ENCODE data around the gene TMEM245. TPM values are rescaled to one million over a fixed set of nuclear protein-coding genes. Genes with fewer than 3 reads are reported as not detected.

The TMEM245 gene
- total and polyA plus RNA-seq, 9 donors, result 28.1 to 102 (median 77.4) TPM

DNA sequence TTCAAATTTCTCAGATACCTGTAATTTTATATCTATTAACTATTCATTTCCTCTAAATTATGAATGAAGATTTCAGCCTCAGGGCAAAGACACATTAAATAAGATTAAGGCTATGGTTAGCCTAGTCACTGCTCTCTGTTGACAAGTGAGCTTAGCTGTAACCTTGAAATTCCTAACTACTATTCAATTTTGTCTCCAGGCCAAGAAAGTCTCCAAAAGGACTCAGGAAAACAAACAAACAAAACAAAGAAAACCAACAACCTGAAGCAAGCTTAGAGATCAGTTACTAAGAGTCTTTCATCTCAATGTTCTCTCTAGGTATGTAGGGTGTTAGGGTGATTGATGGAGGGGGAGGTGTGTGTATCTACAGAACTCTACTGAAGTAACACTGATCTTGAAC lies 96.9 kb downstream of the TMEM245 start:
- no peaks in the 10 kb centered on the region for H3K36me3 ChIP-seq
- DNase-seq, result no peak
- peak overlapping the region in 1 of 2 donors; percentile 9 for H3K27ac ChIP-seq
- TF ChIP-seq, protein P1, sequence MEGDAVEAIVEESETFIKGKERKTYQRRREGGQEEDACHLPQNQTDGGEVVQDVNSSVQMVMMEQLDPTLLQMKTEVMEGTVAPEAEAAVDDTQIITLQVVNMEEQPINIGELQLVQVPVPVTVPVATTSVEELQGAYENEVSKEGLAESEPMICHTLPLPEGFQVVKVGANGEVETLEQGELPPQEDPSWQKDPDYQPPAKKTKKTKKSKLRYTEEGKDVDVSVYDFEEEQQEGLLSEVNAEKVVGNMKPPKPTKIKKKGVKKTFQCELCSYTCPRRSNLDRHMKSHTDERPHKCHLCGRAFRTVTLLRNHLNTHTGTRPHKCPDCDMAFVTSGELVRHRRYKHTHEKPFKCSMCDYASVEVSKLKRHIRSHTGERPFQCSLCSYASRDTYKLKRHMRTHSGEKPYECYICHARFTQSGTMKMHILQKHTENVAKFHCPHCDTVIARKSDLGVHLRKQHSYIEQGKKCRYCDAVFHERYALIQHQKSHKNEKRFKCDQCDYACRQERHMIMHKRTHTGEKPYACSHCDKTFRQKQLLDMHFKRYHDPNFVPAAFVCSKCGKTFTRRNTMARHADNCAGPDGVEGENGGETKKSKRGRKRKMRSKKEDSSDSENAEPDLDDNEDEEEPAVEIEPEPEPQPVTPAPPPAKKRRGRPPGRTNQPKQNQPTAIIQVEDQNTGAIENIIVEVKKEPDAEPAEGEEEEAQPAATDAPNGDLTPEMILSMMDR (IDR thresholded peaks at IDR 0.05), result no peak
- TF ChIP-seq POLR2A (IDR thresholded peaks at IDR 0.05), result no peak
- TF ChIP-seq EP300 (IDR thresholded peaks at IDR 0.05), result no peak
- intact Hi-C loops (cut with DNase I), result no loop called here
- H3K4me3 ChIP-seq, result no peak overlapping the region
- H3K9me3 ChIP-seq, result no peaks in the 10 kb centered on the region
- H3K4me1 ChIP-seq (ENCODE audit: insufficient read depth), result peaks cover 21% of the 10 kb centered on the region
- no peaks in the 10 kb centered on the region for H3K27me3 ChIP-seq

DNA sequence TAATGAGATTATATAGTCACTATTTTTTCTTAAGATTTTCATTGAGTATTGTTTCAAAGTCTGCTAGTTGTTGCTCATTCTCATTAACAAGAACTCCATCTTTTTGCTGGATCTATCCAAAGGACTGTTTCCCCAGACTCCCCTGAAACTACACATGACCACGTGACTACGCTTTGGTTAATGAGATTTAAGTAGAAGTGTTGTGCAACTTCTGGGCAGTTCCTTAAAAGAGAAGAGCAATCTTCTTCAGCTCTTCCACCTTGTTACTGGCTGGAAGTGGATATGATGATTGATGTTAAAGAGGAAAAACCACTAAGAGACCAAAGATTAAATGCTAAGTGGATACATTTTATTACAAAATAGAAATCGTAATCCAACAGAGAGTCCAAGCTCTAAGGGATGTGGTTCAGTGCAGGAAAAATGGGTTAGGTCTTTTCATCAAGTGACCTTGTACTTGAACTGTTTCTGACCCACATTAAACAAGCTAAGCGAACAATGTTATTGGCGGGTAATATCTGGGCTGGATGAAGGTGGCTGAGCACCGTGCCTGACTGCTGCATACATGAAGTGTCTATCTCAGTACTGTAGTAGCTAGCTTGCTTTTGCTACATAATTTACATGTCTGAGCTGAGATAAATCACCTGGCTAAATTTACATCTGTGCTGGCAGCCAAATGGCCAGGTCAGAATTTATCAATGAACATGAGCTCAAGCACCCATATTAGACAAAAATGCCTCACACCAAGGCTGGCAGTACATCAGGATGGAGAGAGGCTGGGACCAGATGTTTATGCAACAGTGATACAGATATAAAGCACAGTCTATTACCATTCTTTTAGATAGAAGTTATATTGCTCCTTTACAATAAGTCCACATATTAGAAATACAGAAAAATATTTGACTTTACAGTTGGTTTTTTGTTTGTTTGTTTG lies 98.9 kb downstream of the TMEM245 start:
- no peak overlapping the region for H3K27ac ChIP-seq
- intact Hi-C loops (cut with DNase I), result no loop called here
- peaks cover 18% of the 10 kb centered on the region for H3K4me1 ChIP-seq (ENCODE audit: insufficient read depth)
- DNase-seq, result no peak
- no peaks in the 10 kb centered on the region for H3K9me3 ChIP-seq
- no peak overlapping the region for H3K4me3 ChIP-seq
- TF ChIP-seq, protein P1 (IDR thresholded peaks at IDR 0.05), result no peak
- no peak for TF ChIP-seq EP300 (IDR thresholded peaks at IDR 0.05)
- no peak for TF ChIP-seq POLR2A (IDR thresholded peaks at IDR 0.05)
- H3K27me3 ChIP-seq, result no peaks in the 10 kb centered on the region
- whole genome bisulfite sequencing, 3 donors, result 60 to 81% (median 73%) methylated on average over 6 of the region's 6 CpGs
- no peaks in the 10 kb centered on the region for H3K36me3 ChIP-seq

DNA sequence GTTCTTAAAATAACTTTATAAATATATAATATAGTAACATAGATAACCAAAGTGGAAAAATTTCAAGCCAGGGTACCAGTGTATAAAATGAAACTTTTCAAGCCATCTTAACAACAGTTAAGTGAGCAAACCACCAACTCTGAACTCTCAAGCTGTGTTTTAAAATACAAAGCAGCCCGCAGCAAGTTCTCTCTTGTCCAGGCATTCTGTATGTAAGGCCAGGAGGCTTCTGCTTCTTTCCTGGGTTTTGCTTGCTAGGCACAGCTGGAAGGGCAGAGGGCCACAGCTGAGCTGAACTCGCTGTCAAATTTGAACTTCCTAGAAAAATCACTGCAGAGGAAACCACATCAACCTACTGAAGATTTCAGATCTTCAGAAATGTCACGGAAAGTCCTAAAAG lies 99.6 kb downstream of the TMEM245 start:
- intact Hi-C loops (cut with DNase I), result no loop called here
- TF ChIP-seq, protein P1 (IDR thresholded peaks at IDR 0.05), result no peak
- no peak for TF ChIP-seq POLR2A (IDR thresholded peaks at IDR 0.05)
- TF ChIP-seq EP300 (IDR thresholded peaks at IDR 0.05), result no peak

DNA sequence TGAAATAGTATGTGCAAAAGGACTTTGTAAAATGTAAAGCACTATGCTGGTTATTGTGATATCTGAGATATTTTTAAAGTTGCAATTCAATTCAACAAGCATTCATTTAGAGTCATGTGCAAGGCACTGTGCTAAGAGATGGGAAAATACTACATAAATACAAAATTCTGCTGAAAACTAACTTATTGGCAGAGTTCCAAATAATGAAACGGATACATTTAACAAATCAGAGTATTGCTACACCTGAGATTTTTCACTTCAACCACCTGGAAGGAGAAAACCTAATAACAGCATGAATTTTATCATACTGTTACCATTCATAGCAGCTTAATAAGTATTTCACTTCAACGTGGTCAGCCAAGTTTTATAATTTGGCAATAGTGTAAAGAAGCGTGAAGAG lies 100.3 kb downstream of the TMEM245 start:
- 53 to 61% (median 59%) methylated on average over 3 of the region's 3 CpGs for WGBS, 3 donors
- H3K27ac ChIP-seq, result no peak overlapping the region
- TF ChIP-seq, protein P1 (IDR thresholded peaks at IDR 0.05), result no peak
- TF ChIP-seq POLR2A (IDR thresholded peaks at IDR 0.05) (no peak), EP300 (IDR thresholded peaks at IDR 0.05) (no peak)
- H3K4me3 ChIP-seq, result no peak overlapping the region
- intact Hi-C loops (cut with DNase I), result loop anchor here in 3 of 4 donors (10.0 kb wide), 1 partner anchor 95 kb away; the partner anchor contains the start of gene TMEM245 (in 3 of the 3)
- H3K27me3 ChIP-seq, result no peaks in the 10 kb centered on the region
- no peak for DNase-seq
- H3K9me3 ChIP-seq, result no peaks in the 10 kb centered on the region
- H3K4me1 ChIP-seq (ENCODE audit: insufficient read depth), result peaks cover 20% of the 10 kb centered on the region
- no peaks in the 10 kb centered on the region for H3K36me3 ChIP-seq

More for the DNA sequence above, 99.6 kb downstream of the TMEM245 start:
- Histone ChIP-seq H3K36me3 (no peaks in the 10 kb centered on the region), H3K4me3 (no peak overlapping the region), H3K4me1 (ENCODE audit: insufficient read depth) (peaks cover 16% of the 10 kb centered on the region), H3K27me3 (no peaks in the 10 kb centered on the region), H3K27ac (no peak overlapping the region), H3K9me3 (no peaks in the 10 kb centered on the region)
- WGBS, 3 donors, result 55 to 91% (median 70%) methylated on average over 3 of the region's 3 CpGs
- DNase-seq, result no peak
